HG03457 (cell line): ENCODE results near the gene KCNJ15.

Experiments
- ATAC-seq: cut with Tn5 transposase; IDR thresholded peaks from one replicate; pipeline ENCODE4 v1.9.1; 2021; ENCODE audit warnings: moderate number of reproducible peaks; ENCODE audit not compliant: unreplicated experiment

The KCNJ15 gene

GRCh38 chr21:38325216-38325615 lies 68.4 kb downstream of the KCNJ15 start:
- ATAC-seq, result no peak

GRCh38 chr21:38325731-38326420 lies 69.1 kb downstream of the KCNJ15 start:
- no peak for ATAC-seq

GRCh38 chr21:38326429-38326828 lies 69.6 kb downstream of the KCNJ15 start:
- ATAC-seq, result no peak

- no peak for ATAC-seq
Observed at GRCh38 chr21:38326899-38327298, 70.1 kb downstream of the KCNJ15 start.

GRCh38 chr21:38327984-38328383 lies 71.2 kb downstream of the KCNJ15 start:
- no peak for ATAC-seq

GRCh38 chr21:38329162-38329561 lies 72.4 kb downstream of the KCNJ15 start:
- ATAC-seq, result no peak

- ATAC-seq, result no peak
Observed at GRCh38 chr21:38330666-38331065, 73.9 kb downstream of the KCNJ15 start.

GRCh38 chr21:38333301-38334272 lies 76.8 kb downstream of the KCNJ15 start:
- ATAC-seq, result no peak

- ATAC-seq, result no peak
Observed at GRCh38 chr21:38334866-38335265, 78.1 kb downstream of the KCNJ15 start.

GRCh38 chr21:38337793-38338192 lies 81.0 kb downstream of the KCNJ15 start:
- no peak for ATAC-seq

GRCh38 chr21:38340131-38340530 lies 83.3 kb downstream of the KCNJ15 start:
- no peak for ATAC-seq

- no peak for ATAC-seq
Observed at GRCh38 chr21:38341546-38342012, 84.8 kb downstream of the KCNJ15 start.

- ATAC-seq, result no peak
Observed at GRCh38 chr21:38342739-38343138, 85.9 kb downstream of the KCNJ15 start.

- no peak for ATAC-seq
Observed at GRCh38 chr21:38343691-38344090, 86.9 kb downstream of the KCNJ15 start.

GRCh38 chr21:38346286-38346685 lies 89.5 kb downstream of the KCNJ15 start:
- ATAC-seq, result no peak

- no peak for ATAC-seq
Observed at GRCh38 chr21:38349111-38349746, 92.4 kb downstream of the KCNJ15 start.

GRCh38 chr21:38349977-38350376 lies 93.2 kb downstream of the KCNJ15 start:
- no peak for ATAC-seq

GRCh38 chr21:38350684-38351083 lies 93.9 kb downstream of the KCNJ15 start:
- no peak for ATAC-seq

GRCh38 chr21:38351176-38351959 lies 94.6 kb downstream of the KCNJ15 start:
- ATAC-seq, result no peak

- no peak for ATAC-seq
Observed at GRCh38 chr21:38351961-38352521, 95.2 kb downstream of the KCNJ15 start.
